Measurements from ENCODE around the gene DAAM1. TPM values are rescaled to one million over a fixed set of nuclear protein-coding genes. Genes with fewer than 3 reads are reported as not detected.

The DAAM1 gene
- total RNA-seq, 1 donor from 2014 or later: 39.5 TPM

- Mint-ChIP-seq H3K27me3 (ENCODE audit: insufficient read depth, low read depth) (peaks cover 2% of the 10 kb centered on the region), H3K4me1 (peaks cover 19% of the 10 kb centered on the region), H3K9me3 (no peaks in the 10 kb centered on the region), H3K27ac (no peak overlapping the region), H3K4me3 (no peak overlapping the region), H3K36me3 (peaks cover 8% of the 10 kb centered on the region)
- Histone ChIP-seq H3K4me3 (no peak overlapping the region), H3K36me3 (no peaks in the 10 kb centered on the region), H3K79me2 (ENCODE audit: low read depth) (no peaks in the 10 kb centered on the region), H3K4me2 (no peak overlapping the region), H3K9me3 (ENCODE audit: low read depth) (no peaks in the 10 kb centered on the region), H3K9ac (no peak overlapping the region), H4K20me1 (ENCODE audit: low read depth) (no peaks in the 10 kb centered on the region), H3K27me3 (no peaks in the 10 kb centered on the region), H3K4me1 (peaks cover 2% of the 10 kb centered on the region), H3F3A (ENCODE audit: low read depth) (no peaks in the 10 kb centered on the region), H3K27ac (no peak overlapping the region), H2AFZ (replicated peaks) (no peak overlapping the region)
- no peak for DNase-seq (ENCODE audit: low spot score)
- TF ChIP-seq EZH2 (IDR thresholded peaks at IDR 0.05) (no peak), EZH2phosphoT487 (IDR thresholded peaks at IDR 0.05) (no peak), CTCF (IDR thresholded peaks at IDR 0.05) (no peak)
Measured at GRCh38 chr14:59313658-59314608, 125.5 kb downstream of the DAAM1 start.

GRCh38 chr14:59314953-59315599 lies 126.6 kb downstream of the DAAM1 start:
- Histone ChIP-seq H3K27me3 (no peaks in the 10 kb centered on the region), H3K79me2 (ENCODE audit: low read depth) (no peaks in the 10 kb centered on the region), H3F3A (ENCODE audit: low read depth) (no peaks in the 10 kb centered on the region), H3K4me3 (no peak overlapping the region), H3K4me1 (peaks cover 2% of the 10 kb centered on the region), H3K36me3 (no peaks in the 10 kb centered on the region), H3K9me3 (ENCODE audit: low read depth) (no peaks in the 10 kb centered on the region), H3K9ac (no peak overlapping the region), H4K20me1 (ENCODE audit: low read depth) (no peaks in the 10 kb centered on the region), H3K4me2 (no peak overlapping the region), H3K27ac (no peak overlapping the region), H2AFZ (replicated peaks) (no peak overlapping the region)
- Mint-ChIP-seq H3K4me3 (no peak overlapping the region), H3K27ac (no peak overlapping the region), H3K9me3 (no peaks in the 10 kb centered on the region), H3K27me3 (ENCODE audit: insufficient read depth, low read depth) (peaks cover 2% of the 10 kb centered on the region), H3K4me1 (peaks cover 19% of the 10 kb centered on the region), H3K36me3 (peaks cover 8% of the 10 kb centered on the region)
- DNase-seq (ENCODE audit: low spot score): no peak
- no peak for TF ChIP-seq CTCF (IDR thresholded peaks at IDR 0.05)
- no peak for TF ChIP-seq EZH2 (IDR thresholded peaks at IDR 0.05)
- no peak for TF ChIP-seq EZH2phosphoT487 (IDR thresholded peaks at IDR 0.05)

- Mint-ChIP-seq H3K9me3 (no peaks in the 10 kb centered on the region), H3K4me3 (no peak overlapping the region)
Measured at GRCh38 chr14:59316151-59316830, 127.8 kb downstream of the DAAM1 start.

More at GRCh38 chr14:59316151-59316830, 127.8 kb downstream of the DAAM1 start:
- Histone ChIP-seq H3K79me2 (ENCODE audit: low read depth) (no peaks in the 10 kb centered on the region), H3F3A (ENCODE audit: low read depth) (no peaks in the 10 kb centered on the region), H3K27ac (no peak overlapping the region), H3K4me2 (no peak overlapping the region), H3K4me3 (no peak overlapping the region), H3K36me3 (no peaks in the 10 kb centered on the region), H3K9ac (no peak overlapping the region), H3K27me3 (no peaks in the 10 kb centered on the region), H4K20me1 (ENCODE audit: low read depth) (no peaks in the 10 kb centered on the region), H3K9me3 (ENCODE audit: low read depth) (no peaks in the 10 kb centered on the region), H3K4me1 (peaks cover 2% of the 10 kb centered on the region), H2AFZ (replicated peaks) (no peak overlapping the region)
- Mint-ChIP-seq H3K27me3 (ENCODE audit: insufficient read depth, low read depth) (peaks cover 2% of the 10 kb centered on the region), H3K36me3 (peaks cover 8% of the 10 kb centered on the region), H3K4me1 (peaks cover 22% of the 10 kb centered on the region), H3K27ac (no peak overlapping the region)
- TF ChIP-seq EZH2phosphoT487 (IDR thresholded peaks at IDR 0.05) (no peak), CTCF (IDR thresholded peaks at IDR 0.05) (no peak), EZH2 (IDR thresholded peaks at IDR 0.05) (no peak)
- no peak for DNase-seq (ENCODE audit: low spot score)
